ENCODE results near the gene FAXC.

GRCh38 chr6:99297415-99297814 is 52.1 kb downstream of the FAXC start:
- no peak for TF ChIP-seq CTCF (IDR thresholded peaks at IDR 0.05 in 4 of 5, conservative IDR thresholded peaks at IDR 0.05 in 1 of 5)
- TF ChIP-seq POLR2A (IDR thresholded peaks at IDR 0.05), result no peak
